ENCODE results near the gene SNTN.

SNTN gene

GRCh38 chr3:63709576-63709975 is 57.1 kb downstream of the SNTN start:
- no peaks in the 10 kb centered on the region for H3K36me3 ChIP-seq (ENCODE audit: low read length)
- no peak overlapping the region for H2AFZ ChIP-seq (ENCODE audit: low read depth, low read length, severe bottlenecking)
- no peaks in the 10 kb centered on the region for H4K20me1 ChIP-seq (ENCODE audit: low read depth, low read length)
- H3F3A ChIP-seq (ENCODE audit: insufficient read depth): no peaks in the 10 kb centered on the region
- no peaks in the 10 kb centered on the region for H3K9me2 ChIP-seq (replicated peaks; ENCODE audit: insufficient read depth, low read length)
- no peak overlapping the region for H3K4me2 ChIP-seq (ENCODE audit: low read depth, low read length, poor library complexity, severe bottlenecking)
- no peak for TF ChIP-seq CTCF (IDR thresholded peaks at IDR 0.05; ENCODE audit: insufficient read depth, low read length, poor library complexity, severe bottlenecking)
- TF ChIP-seq EZH2phosphoT487 (conservative IDR thresholded peaks at IDR 0.05; ENCODE audit: low read length): no peak
- H3K9ac ChIP-seq (ENCODE audit: low read length): no peak overlapping the region
- no peaks in the 10 kb centered on the region for H3K9me3 ChIP-seq (ENCODE audit: insufficient read depth, low read length)
- no peaks in the 10 kb centered on the region for H3K79me2 ChIP-seq (ENCODE audit: insufficient read depth, low read length)
- no peak overlapping the region for H3K27ac ChIP-seq (ENCODE audit: low read depth, low read length)
- H3K4me3 ChIP-seq (ENCODE audit: insufficient read depth, low read length, poor library complexity, severe bottlenecking): no peak overlapping the region
- H3K27me3 ChIP-seq (ENCODE audit: low read length): no peaks in the 10 kb centered on the region
